ENCODE results near the gene SLIT3. TPM values are rescaled to one million over a fixed set of nuclear protein-coding genes. Genes with fewer than 3 reads are reported as not detected.

The SLIT3 gene
- total and polyA plus RNA-seq, 4 donors: 4.6 to 48.5 (median 19.8) TPM

DNA sequence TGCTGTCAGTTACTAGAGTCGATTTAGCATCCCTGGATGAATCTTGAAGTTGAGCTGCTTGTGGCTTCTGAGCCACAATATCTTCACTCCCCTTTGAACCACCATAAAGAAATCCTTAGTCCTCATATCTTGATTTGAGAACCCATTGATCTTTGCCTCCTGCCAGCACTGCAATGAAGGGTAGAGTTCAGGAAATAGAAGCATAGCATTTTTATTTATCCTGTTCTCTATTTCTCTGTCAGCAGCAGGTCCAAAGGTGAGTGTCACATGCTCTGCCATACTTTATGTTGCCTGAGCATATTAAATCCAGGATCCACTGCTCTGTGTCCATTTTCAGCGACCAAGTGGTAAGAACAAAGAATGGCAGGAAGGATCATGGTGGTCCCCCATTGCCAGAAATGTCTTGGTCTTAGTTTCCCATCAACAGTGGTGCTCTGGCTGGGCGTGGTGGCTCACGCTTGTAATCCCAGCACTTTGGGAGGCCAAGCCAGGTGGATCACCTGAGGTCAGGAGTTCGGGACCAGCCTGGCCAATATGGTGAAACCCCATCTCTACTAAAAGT lies 641.6 kb downstream of the SLIT3 start:
- no peaks in the 10 kb centered on the region for H3K27me3 ChIP-seq (ENCODE audit: control insufficient read depth in 3 of 3, insufficient read depth in 3 of 3, low read length in 2 of 3)
- no peaks in the 10 kb centered on the region for H3K9me3 ChIP-seq (ENCODE audit: control insufficient read depth in 4 of 4, insufficient read depth in 3 of 4, low read length in 3 of 4)
- no peak overlapping the region for H3K4me3 ChIP-seq
- TF ChIP-seq, protein P1, sequence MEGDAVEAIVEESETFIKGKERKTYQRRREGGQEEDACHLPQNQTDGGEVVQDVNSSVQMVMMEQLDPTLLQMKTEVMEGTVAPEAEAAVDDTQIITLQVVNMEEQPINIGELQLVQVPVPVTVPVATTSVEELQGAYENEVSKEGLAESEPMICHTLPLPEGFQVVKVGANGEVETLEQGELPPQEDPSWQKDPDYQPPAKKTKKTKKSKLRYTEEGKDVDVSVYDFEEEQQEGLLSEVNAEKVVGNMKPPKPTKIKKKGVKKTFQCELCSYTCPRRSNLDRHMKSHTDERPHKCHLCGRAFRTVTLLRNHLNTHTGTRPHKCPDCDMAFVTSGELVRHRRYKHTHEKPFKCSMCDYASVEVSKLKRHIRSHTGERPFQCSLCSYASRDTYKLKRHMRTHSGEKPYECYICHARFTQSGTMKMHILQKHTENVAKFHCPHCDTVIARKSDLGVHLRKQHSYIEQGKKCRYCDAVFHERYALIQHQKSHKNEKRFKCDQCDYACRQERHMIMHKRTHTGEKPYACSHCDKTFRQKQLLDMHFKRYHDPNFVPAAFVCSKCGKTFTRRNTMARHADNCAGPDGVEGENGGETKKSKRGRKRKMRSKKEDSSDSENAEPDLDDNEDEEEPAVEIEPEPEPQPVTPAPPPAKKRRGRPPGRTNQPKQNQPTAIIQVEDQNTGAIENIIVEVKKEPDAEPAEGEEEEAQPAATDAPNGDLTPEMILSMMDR (IDR thresholded peaks at IDR 0.05; ENCODE audit: control extremely low read depth, extremely low read depth): no peak
- 83 to 87% methylated on average over 5 of the region's 5 CpGs for WGBS, 2 donors
- H3K9ac ChIP-seq (ENCODE audit: insufficient read depth in 1 of 2, low read length in 2 of 2): no peak overlapping the region
- H3K4me1 ChIP-seq (ENCODE audit: control insufficient read depth in 5 of 5, insufficient read depth in 5 of 5, low read length in 5 of 5): peaks cover 0 to 10% (median 0%) of the 10 kb centered on the region in 5 donors
- peaks cover 0 to 3% (median 0%) of the 10 kb centered on the region in 4 donors for H3K36me3 ChIP-seq (ENCODE audit: control insufficient read depth in 4 of 4, insufficient read depth in 4 of 4, low read length in 4 of 4)
- DNase-seq (no peak), ATAC-seq (ENCODE audit: insufficient read depth, low FRiP score) (no peak)
- no peak overlapping the region for H3K27ac ChIP-seq (ENCODE audit: low read depth in 1 of 2, low read length in 1 of 2)

DNA sequence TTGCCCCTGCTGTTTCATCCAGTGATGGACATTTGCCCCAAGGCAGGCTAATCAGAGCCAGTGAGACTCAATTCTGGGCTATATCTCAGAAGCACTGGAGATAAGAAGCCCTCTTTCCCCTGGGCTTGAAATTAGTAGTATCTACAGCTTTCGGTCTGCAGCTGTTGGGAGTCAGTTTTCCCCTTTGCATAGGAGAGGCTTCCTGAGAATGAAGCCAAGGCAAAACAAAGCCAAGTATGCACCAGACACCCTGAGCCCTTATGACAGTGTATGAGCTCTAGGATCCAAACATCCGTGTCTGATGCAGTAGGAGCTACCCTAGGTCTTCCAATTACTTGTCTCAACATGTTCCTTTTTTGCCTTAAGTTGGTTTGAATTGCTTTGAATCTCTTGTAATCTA lies 642.5 kb downstream of the SLIT3 start:
- TF ChIP-seq, protein P1 (IDR thresholded peaks at IDR 0.05; ENCODE audit: control extremely low read depth, extremely low read depth): no peak
- ATAC-seq (ENCODE audit: insufficient read depth, low FRiP score): no peak
- Histone ChIP-seq H3K9me3 (ENCODE audit: control insufficient read depth in 4 of 4, insufficient read depth in 3 of 4, low read length in 3 of 4) (no peaks in the 10 kb centered on the region), H3K4me1 (ENCODE audit: control insufficient read depth in 5 of 5, insufficient read depth in 5 of 5, low read length in 5 of 5) (peaks cover 0 to 20% (median 3%) of the 10 kb centered on the region in 5 donors), H3K4me3 (no peak overlapping the region), H3K9ac (ENCODE audit: insufficient read depth in 1 of 2, low read length in 2 of 2) (no peak overlapping the region), H3K36me3 (ENCODE audit: control insufficient read depth in 4 of 4, insufficient read depth in 4 of 4, low read length in 4 of 4) (peaks cover 0 to 3% (median 0%) of the 10 kb centered on the region in 4 donors), H3K27ac (ENCODE audit: low read depth in 1 of 2, low read length in 1 of 2) (no peak overlapping the region), H3K27me3 (ENCODE audit: control insufficient read depth in 3 of 3, insufficient read depth in 3 of 3, low read length in 2 of 3) (no peaks in the 10 kb centered on the region)
- WGBS, 2 donors: 71 to 72% methylated on average over 2 of the region's 2 CpGs
- DNase-seq: no peak

DNA sequence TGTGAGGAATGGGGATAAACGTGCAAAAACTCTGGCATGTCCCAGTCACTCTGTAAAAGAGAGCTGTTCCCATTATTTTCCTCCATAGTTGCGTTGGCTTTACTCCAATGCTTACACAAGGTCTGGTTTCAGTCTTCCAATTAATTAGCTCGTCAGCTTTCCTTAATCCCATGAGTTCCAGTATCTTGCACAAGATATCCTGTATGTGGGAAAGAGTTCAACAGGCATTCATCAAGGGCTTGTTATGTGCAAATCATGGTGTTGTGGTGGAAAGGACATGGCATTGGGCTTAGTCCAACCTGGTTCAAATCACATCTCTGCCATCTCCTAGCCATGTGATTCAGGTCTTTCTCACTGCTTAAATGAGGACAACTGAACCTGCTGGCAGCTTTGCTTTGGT lies 644.3 kb downstream of the SLIT3 start:
- TF ChIP-seq, protein P1 (IDR thresholded peaks at IDR 0.05; ENCODE audit: control extremely low read depth, extremely low read depth): no peak
- Histone ChIP-seq H3K9me3 (ENCODE audit: control insufficient read depth in 4 of 4, insufficient read depth in 3 of 4, low read length in 3 of 4) (no peaks in the 10 kb centered on the region), H3K4me1 (ENCODE audit: control insufficient read depth in 5 of 5, insufficient read depth in 5 of 5, low read length in 5 of 5) (peaks cover 0 to 20% (median 3%) of the 10 kb centered on the region in 5 donors), H3K36me3 (ENCODE audit: control insufficient read depth in 4 of 4, insufficient read depth in 4 of 4, low read length in 4 of 4) (peaks cover 0 to 3% (median 0%) of the 10 kb centered on the region in 4 donors), H3K4me3 (no peak overlapping the region), H3K27ac (ENCODE audit: low read depth in 1 of 2, low read length in 1 of 2) (no peak overlapping the region), H3K27me3 (ENCODE audit: control insufficient read depth in 3 of 3, insufficient read depth in 3 of 3, low read length in 2 of 3) (no peaks in the 10 kb centered on the region), H3K9ac (ENCODE audit: insufficient read depth in 1 of 2, low read length in 2 of 2) (no peak overlapping the region)
- DNase-seq (peak in 2 of 3 donors; percentile 26 to 52), ATAC-seq (ENCODE audit: insufficient read depth, low FRiP score) (no peak)
- 60 to 69% methylated on average over 3 of the region's 3 CpGs for WGBS, 2 donors

DNA sequence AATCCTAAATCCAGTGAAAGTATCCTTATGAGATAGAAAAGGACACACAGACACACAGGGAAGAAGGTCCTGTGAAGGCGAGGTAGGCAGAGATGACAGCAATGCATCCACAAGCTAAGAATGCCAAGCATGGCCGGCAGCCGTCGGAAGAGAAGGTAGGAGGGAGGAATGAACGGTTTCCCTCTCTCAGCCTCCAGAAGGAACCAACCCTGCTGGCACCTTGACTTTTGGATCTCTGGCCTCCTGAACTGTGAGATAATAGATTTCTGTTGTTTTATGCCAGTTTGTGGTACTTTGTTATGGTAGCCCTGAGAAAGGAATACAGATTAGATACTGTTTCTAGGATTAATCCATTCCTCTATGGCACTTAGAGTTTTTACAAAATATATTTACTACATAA lies 645.6 kb downstream of the SLIT3 start:
- 93 to 94% methylated on average over 5 of the region's 5 CpGs for WGBS, 2 donors
- no peak overlapping the region for H3K4me3 ChIP-seq
- H3K36me3 ChIP-seq (ENCODE audit: control insufficient read depth in 4 of 4, insufficient read depth in 4 of 4, low read length in 4 of 4): no peaks in the 10 kb centered on the region
- no peak overlapping the region for H3K9ac ChIP-seq (ENCODE audit: insufficient read depth in 1 of 2, low read length in 2 of 2)
- peaks cover 0 to 20% (median 3%) of the 10 kb centered on the region in 5 donors for H3K4me1 ChIP-seq (ENCODE audit: control insufficient read depth in 5 of 5, insufficient read depth in 5 of 5, low read length in 5 of 5)
- TF ChIP-seq, protein P1 (IDR thresholded peaks at IDR 0.05; ENCODE audit: control extremely low read depth, extremely low read depth): no peak
- DNase-seq (no peak), ATAC-seq (ENCODE audit: insufficient read depth, low FRiP score) (no peak)
- no peak overlapping the region for H3K27ac ChIP-seq (ENCODE audit: low read depth in 1 of 2, low read length in 1 of 2)
- no peaks in the 10 kb centered on the region for H3K9me3 ChIP-seq (ENCODE audit: control insufficient read depth in 4 of 4, insufficient read depth in 3 of 4, low read length in 3 of 4)
- no peaks in the 10 kb centered on the region for H3K27me3 ChIP-seq (ENCODE audit: control insufficient read depth in 3 of 3, insufficient read depth in 3 of 3, low read length in 2 of 3)
